Colonic mucosa (tissue), 4 donors: ENCODE measurements around the gene CDK10. TPM values are rescaled to one million over a fixed set of nuclear protein-coding genes. Genes with fewer than 3 reads are reported as not detected.
"Not testable (repeated sequence)": the region's sequence is repeated elsewhere in the genome, so short reads cannot be mapped to it uniquely, and the experiment has no call there.

ENCODE experiments used
- DNase-seq: peaks from one replicate; pipeline ENCODE4 v3.0.0-alpha.2; 2020
- H3K27ac ChIP-seq: fragments of 200-600 bp; one replicate; pipeline ENCODE4 v1.8.0; 2021
- H3K27me3 ChIP-seq: fragments of 200-600 bp; one replicate; pipeline ENCODE4 v1.8.0; 2021
- H3K36me3 ChIP-seq: fragments of 200-600 bp; one replicate; pipeline ENCODE4 v1.8.0; 2021
- H3K4me1 ChIP-seq: fragments of 200-600 bp; one replicate; pipeline ENCODE4 v1.8.0; 2021; ENCODE audit warnings: mild to moderate bottlenecking
- H3K4me3 ChIP-seq: fragments of 200-600 bp; one replicate; pipeline ENCODE4 v1.8.0; 2021
- H3K9ac ChIP-seq, 2 donors: one replicate each; pipeline ENCODE4 v1.7.0; 2013; ENCODE audit warnings: control low read depth in 2 of 2, low read depth in 2 of 2, low read length in 2 of 2
- H3K9me3 ChIP-seq: fragments of 200-600 bp; one replicate; pipeline ENCODE4 v1.8.0; 2021
- intact Hi-C: fragments of 100-400 bp; cut with DNase I; formaldehyde crosslinking; loops from one replicate; pipeline ENCODE4 v1.14.1; 2022
- total RNA-seq, 2 donors: library from RNA; stranded (reverse); fragmentation: NEBNext Ultra II Directional in 1 of 2; extraction: Animal tissue kit (Norgen Biotek cat#: 25700) in 1 of 2; gene quantifications; one replicate each; pipeline ENCODE4 v1.2.1, GENCODE V29; 2021
- TF ChIP-seq, protein P1 (sequence below): fragments of 200-600 bp; IDR thresholded peaks from one replicate; pipeline ENCODE4 v1.8.0; 2022; ENCODE audit warnings: antibody characterized with exemption, mild to moderate bottlenecking
- donor health status: healthy.
- donor health status: DM: no; HTN: no; CAD: no.
- donor health status: DM: no; HTN: no; CAD: no.

The CDK10 gene
- total RNA-seq, 2 donors from 2014 or later, result 72.2 to 136 TPM

- H3K36me3 ChIP-seq, result no peaks in the 10 kb centered on the region
- DNase-seq, result no peak
- no peaks in the 10 kb centered on the region for H3K4me1 ChIP-seq
- intact Hi-C loops, result no loop called here
- H3K27ac ChIP-seq, result no peak overlapping the region
- no peak overlapping the region for H3K4me3 ChIP-seq
- no peaks in the 10 kb centered on the region for H3K27me3 ChIP-seq
- TF ChIP-seq, protein P1, sequence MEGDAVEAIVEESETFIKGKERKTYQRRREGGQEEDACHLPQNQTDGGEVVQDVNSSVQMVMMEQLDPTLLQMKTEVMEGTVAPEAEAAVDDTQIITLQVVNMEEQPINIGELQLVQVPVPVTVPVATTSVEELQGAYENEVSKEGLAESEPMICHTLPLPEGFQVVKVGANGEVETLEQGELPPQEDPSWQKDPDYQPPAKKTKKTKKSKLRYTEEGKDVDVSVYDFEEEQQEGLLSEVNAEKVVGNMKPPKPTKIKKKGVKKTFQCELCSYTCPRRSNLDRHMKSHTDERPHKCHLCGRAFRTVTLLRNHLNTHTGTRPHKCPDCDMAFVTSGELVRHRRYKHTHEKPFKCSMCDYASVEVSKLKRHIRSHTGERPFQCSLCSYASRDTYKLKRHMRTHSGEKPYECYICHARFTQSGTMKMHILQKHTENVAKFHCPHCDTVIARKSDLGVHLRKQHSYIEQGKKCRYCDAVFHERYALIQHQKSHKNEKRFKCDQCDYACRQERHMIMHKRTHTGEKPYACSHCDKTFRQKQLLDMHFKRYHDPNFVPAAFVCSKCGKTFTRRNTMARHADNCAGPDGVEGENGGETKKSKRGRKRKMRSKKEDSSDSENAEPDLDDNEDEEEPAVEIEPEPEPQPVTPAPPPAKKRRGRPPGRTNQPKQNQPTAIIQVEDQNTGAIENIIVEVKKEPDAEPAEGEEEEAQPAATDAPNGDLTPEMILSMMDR, result no peak
- no peak overlapping the region for H3K9ac ChIP-seq
- no peaks in the 10 kb centered on the region for H3K9me3 ChIP-seq
Observed at GRCh38 chr16:89668790-89669158, 17.7 kb upstream of the CDK10 start.

DNA sequence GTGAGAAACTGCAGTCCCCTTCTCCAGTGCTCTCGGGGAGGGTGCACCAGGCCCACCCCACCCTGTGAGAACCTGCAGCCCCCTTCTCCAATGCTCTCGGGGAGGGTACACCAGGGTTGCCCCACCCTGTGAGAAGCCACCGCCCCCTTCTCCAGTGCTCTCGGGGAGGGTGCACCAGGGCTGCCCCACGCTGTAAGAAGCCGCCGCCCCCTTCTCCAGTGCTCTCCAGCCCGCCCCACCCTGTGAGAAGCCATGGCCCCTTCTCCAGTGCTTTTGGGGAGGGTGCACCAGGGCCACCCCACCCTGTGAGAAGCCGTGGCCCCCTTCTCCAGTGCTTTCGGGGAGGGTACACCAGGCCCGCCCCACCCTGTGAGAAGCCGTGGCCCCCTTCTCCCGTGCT, 16.7 kb upstream of the CDK10 start:
- no peak for DNase-seq
- Histone ChIP-seq H3K9ac (no peak overlapping the region), H3K4me3 (no peak overlapping the region), H3K27me3 (no peaks in the 10 kb centered on the region), H3K27ac (no peak overlapping the region), H3K9me3 (no peaks in the 10 kb centered on the region), H3K36me3 (no peaks in the 10 kb centered on the region), H3K4me1 (no peaks in the 10 kb centered on the region)
- intact Hi-C loops, result no loop called here
- TF ChIP-seq, protein P1, result no peak

DNA sequence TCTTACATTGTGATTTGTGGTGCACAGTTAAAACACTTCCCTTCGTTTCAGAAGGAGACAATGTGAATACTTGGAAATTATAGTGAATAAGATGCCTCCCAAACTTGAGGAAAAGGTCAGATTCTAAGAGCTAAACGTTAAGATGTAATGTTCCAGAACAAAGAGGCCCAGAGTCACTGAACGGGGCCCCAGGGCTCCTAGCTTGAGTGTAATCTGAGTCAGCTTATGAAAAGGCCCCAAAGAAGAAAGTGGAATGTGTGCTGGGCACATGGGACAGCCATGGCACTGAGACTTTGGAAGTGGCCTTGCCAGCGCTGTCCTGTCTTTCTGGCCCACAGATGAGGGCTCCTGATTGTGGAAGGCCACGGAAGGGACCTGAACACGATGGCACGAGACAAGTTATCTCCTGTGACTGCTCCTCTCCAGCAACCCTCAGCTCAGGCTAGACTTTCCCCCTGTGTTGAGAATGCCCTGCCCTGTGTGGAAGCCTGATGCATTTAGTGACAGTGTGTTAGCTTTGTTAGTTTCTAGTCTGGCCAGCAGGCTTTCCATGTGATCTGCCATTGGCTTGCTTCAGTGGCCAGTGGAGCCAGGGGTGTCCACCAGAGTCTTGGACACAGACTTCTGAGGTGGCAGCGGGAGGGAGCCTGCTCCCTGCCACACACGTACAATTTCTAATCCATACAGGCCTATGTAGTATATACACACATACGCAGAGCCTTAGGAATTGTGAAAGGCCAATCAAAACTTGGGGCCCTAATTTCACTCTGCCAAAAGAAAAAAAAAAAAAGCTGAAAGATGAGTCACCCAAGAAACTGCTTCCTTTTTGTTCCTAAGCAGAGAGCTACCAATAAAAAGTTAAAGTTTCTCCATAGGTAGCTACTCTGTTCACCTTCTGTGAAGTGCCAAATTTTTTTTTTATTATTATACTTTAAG, 15.7 kb upstream of the CDK10 start:
- intact Hi-C loops, result no loop called here
- no peaks in the 10 kb centered on the region for H3K4me1 ChIP-seq
- no peak overlapping the region for H3K4me3 ChIP-seq
- H3K9me3 ChIP-seq, result no peaks in the 10 kb centered on the region
- TF ChIP-seq, protein P1, result no peak
- no peak overlapping the region for H3K9ac ChIP-seq
- H3K36me3 ChIP-seq, result no peaks in the 10 kb centered on the region
- H3K27me3 ChIP-seq, result no peaks in the 10 kb centered on the region
- no peak for DNase-seq
- no peak overlapping the region for H3K27ac ChIP-seq

DNA sequence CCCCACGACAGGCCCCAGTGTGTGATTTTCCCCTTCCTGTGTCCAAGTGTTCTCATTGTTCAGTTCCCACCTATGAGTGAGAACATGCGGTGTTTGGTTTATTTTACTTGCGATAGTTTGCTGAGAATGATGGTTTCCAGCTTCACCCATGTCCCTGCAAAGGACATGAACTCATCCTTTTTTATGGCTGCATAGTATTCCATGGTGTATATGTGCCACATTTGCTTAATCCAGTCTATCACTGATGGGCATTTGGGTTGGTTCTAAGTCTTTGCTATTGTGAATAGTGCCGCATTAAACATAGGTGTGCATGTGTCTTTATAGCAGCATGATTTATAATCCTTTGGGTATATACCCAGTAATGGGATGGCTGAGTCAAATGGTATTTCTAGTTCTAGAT, 14.9 kb upstream of the CDK10 start:
- H3K4me3 ChIP-seq, intact Hi-C loops, DNase-seq: not testable (repeated sequence)

DNA sequence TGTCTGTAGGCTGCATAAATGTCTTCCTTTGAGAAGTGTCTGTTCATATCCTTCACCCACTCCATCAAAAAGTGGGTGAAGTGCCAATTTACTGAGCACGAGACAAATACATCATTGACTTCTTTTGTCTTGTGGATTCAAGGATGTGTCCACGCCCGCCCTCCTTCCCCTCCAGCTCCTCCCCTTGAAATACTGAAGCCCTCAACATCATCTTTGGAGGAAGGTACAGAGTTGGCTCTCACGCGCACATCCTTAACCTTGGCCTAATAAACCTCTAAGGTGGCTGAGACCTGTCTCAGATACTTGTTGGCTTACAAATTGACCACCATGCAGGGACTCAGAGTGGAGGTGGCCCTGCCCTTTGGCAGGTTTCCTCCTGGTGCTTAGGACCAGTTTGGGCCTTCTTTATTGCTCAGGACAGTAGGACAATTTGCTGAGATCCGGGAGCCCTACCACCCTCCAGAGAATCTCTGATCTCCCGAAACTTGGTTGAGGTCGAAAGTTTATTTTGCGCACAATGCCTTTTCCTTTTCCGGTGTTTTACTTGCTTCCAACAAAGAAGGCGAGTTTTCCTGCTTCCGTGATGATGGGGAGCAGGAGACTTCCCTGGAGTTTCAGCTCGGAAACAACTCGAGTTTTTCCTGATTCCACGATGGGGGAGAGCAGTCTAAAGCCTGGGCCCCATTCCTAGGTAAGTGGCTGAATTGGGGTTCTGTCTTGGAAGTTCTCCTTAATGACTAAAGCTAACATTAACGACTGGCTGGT, 14.1 kb upstream of the CDK10 start:
- intact Hi-C loops, result no loop called here
- TF ChIP-seq, protein P1, result no peak
- H3K27ac ChIP-seq, result no peak overlapping the region
- no peak overlapping the region for H3K4me3 ChIP-seq
- H3K9ac ChIP-seq, result no peak overlapping the region
- no peaks in the 10 kb centered on the region for H3K27me3 ChIP-seq
- no peaks in the 10 kb centered on the region for H3K36me3 ChIP-seq
- DNase-seq, result no peak
- no peaks in the 10 kb centered on the region for H3K9me3 ChIP-seq
- no peaks in the 10 kb centered on the region for H3K4me1 ChIP-seq

More for the DNA sequence above, 14.9 kb upstream of the CDK10 start:
- not testable (repeated sequence) for H3K9ac ChIP-seq, H3K27ac ChIP-seq, H3K4me1 ChIP-seq, H3K27me3 ChIP-seq, H3K36me3 ChIP-seq, H3K9me3 ChIP-seq

- no peaks in the 10 kb centered on the region for H3K4me1 ChIP-seq
- H3K9ac ChIP-seq, result no peak overlapping the region
- no peak overlapping the region for H3K4me3 ChIP-seq
- TF ChIP-seq, protein P1, result no peak
- no peaks in the 10 kb centered on the region for H3K9me3 ChIP-seq
- no peak overlapping the region for H3K27ac ChIP-seq
- no peaks in the 10 kb centered on the region for H3K36me3 ChIP-seq
- intact Hi-C loops, result no loop called here
- H3K27me3 ChIP-seq, result no peaks in the 10 kb centered on the region
- no peak for DNase-seq
Observed at GRCh38 chr16:89678258-89678657, 8.2 kb upstream of the CDK10 start.
